Endometrial microvascular endothelial cells (primary cell): ENCODE measurements around the gene CCNL1. TPM values are rescaled to one million over a fixed set of nuclear protein-coding genes. Genes with fewer than 3 reads are reported as not detected.
"Not testable (repeated sequence)": the region's sequence is repeated elsewhere in the genome, so short reads cannot be mapped to it uniquely, and the experiment has no call there.

Experiments
- in situ Hi-C: cut with HindIII; loops from 2 replicates; pipeline ENCODE4 v1.10.0; 2017; ENCODE audit warnings: low sequenced_read_pairs, low pct_unique_long_range_greater_than_20kb; ENCODE audit errors: inconsistent ontology term
- total RNA-seq: library from RNA; depleted of rRNA; stranded (reverse); fragments of >200 nt; gene quantifications from one replicate; pipeline ENCODE4 v1.2.3, GENCODE V29; 2015; ENCODE audit errors: inconsistent ontology term

The CCNL1 gene
- total RNA-seq: 55.3 TPM

DNA sequence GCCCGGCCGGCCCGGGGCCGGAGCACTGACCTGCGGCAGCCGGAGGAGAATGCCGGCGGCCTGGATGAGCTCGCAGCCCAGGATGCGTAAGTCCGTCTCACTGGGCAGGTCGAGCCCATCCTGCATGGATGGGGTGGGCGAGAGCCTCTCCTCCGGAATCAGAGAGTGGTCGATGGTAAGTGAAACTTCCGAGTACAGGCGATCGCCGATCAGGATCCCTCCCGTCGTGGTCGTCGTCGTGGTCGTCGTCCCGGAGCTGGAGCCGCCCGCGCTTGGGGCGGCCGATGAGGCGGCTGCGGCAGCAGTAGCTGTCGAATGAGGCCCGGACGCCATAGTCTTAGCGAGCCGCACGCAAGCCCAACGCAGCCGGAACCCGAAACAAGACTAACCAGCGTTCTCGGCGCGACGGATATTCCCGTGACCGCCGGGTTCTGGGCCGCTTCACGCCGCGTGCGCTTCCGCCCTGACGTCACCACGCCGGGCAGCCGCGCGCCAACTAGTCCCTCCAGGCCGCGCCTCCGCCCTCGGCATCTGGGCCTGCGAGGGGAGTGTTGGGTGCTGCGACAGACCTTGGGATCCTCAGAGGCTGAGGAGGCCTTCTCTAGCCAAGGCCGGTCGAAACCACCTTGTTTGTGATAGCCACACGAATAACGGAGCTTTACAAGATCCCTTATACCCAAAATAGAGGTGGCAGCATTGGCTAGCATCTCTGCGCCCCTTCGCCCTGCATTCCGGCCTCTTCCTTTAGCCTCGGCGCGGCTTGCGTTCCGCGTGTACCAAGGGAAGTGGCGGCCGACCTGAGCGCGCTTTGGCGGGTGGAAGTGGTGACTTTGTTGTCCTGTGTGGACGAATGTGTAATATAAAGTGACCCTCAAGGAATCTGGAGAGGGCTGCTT, at the start of gene CCNL1:
Gene CCNL1 (minus strand): TSS at position 386 of the 896 bp plus-strand sequence. CDS start 53 bp downstream, at position 333.
- in situ Hi-C loops: no loop called here

DNA sequence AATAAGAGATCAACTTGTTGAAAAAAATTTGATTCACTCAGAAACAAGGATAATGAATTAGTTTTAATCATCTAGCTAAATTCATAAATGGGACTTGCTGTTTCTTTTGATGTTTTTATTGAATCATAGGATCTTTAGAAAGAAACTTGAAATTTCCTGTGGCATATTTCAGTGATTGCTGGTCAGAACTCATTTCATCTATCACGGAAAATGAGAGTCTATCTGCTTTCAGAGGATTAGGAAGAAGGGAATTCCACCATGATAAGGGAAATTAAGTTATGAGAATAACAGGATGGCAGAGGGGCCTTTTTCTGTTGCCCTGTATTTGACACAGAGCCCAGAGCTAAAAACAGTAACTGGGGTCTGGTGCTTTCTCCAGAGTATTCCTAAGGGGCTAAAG, 44.9 kb upstream of the CCNL1 start:
- in situ Hi-C loops: loop anchor here (25.0 kb wide), 1 partner anchor 282 kb away; no protein-coding TSS in a partner anchor

DNA sequence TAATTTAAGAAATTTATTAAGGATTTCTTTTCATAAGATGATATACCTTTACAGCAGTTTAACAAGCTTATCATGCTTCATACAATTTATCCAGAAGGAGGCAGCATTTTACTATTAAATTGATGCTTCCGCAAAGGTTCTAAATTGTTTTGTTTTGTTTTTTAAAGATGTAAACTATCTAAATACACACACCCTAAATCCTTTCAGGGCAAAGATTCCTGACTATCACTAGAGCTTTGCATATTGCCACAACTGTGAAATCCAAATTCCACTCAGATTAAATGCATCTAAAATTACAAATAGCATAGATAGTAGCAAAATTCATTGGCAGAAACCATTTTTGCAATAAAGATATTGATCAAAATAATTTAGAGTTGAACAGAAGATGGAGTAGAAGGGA, 44.5 kb upstream of the CCNL1 start:
- in situ Hi-C loops: loop anchor here (25.0 kb wide), 1 partner anchor 283 kb away; no protein-coding TSS in a partner anchor

DNA sequence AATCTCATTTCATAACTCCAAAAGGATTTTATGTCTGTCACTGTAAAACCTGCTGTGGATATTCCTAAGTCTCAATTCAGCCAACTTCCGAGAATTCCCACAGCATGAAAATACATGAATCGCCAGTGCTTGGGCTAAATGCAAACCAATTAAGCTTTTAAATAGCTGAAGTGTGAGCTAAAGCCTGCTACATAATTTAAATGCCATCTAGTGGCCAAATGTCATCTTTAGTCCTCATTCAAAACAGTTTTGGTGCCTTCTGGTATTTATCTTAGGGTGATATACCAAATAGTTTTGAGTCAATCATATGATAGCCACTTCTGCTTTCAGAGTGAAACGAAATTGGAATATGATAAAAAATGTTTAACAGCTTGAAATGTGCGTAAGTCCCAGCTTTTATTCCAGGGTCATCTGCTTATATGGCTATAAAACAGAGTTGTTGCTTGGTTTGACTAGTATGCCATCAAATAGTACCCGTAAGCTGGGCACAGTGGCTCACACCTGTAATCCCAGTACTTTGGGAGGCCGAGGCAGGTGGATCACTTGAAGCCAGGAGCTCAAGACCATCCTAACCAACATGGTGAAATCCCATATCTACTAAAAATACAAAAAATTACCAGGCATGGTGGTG, 41.8 kb upstream of the CCNL1 start:
- in situ Hi-C loops: loop anchor here (25.0 kb wide), 1 partner anchor 286 kb away; no protein-coding TSS in a partner anchor

DNA sequence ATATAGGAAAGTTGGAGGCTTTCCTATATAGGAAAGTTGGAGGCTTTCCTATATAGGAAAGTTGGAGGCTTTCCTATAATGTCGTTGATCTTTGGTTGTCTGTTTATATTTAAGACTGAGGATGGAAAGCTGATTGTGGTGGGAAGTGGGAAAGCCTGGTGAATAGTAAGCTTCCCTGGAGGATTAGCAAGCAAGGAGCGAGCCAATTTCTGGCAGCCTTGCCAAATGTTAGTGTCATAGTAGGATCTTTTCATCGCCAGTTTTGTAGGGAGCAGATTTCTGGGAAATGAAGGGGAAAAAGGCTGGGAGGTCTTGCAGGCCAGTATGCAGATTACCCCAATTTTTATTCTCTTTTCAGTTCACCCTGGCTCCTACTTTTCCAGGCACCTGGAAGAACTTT, 39.9 kb upstream of the CCNL1 start:
- in situ Hi-C loops: loop anchor here (25.0 kb wide), 1 partner anchor 287 kb away; no protein-coding TSS in a partner anchor

DNA sequence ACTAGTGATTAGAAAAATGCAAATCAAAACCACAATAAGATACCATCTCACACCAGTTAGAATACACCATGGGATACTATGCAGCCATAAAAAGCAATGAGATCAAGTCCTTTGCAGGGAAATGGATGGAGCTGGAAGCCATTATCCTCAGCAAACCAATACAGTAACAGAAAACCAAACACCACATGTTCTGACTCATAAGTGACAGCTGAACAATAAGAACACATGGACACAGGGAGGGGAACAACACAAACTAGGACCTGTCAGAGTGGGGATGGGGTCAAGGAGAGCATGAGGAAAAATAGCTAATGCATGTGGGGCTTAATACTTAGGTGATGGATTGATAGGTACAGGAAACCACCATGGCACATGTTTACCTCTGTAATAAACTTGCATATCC, 36.0 kb upstream of the CCNL1 start:
- in situ Hi-C loops: no loop called here

DNA sequence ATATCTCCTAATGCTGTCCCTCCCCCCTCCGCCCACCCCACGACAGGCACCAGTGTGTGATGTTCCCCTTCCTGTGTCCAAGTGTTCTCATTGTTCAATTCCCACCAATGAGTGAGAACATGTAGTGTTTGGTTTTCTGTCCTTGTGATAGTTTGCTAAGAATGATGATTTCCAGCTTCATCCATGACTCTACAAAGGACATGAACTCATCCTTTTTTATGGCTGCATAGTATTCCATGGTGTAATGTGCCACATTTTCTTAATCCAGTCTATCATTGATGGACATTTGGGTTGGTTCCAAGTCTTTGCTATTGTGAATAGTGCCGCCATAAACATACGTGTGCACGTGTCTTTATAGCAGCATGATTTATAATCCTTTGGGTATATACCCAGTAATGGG, 31.2 kb upstream of the CCNL1 start:
- in situ Hi-C loops: not testable (repeated sequence)

DNA sequence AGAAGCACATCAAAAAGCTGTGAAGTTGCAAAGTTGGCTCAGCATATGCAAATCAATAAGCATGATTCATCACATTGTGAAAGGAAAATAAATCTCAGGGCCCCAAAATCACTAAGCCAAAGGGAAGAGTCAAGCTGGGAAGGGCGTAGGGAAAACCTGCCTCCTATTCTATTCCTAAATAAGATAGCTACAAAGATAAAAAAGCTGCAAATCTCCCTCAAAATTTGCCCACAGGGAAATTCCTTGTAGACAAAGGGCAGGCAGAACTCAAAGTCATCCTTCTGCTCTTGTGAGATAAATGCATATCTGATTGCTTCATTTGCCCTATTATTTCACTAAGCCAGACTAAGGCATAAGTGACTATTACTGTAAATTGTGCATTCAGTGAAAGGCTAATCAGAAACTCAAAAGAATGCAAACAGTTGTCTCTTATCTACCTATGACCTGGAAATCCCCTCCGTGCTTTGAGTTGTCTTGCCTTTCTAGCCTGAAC, 30.5 kb upstream of the CCNL1 start:
- in situ Hi-C loops: no loop called here

DNA sequence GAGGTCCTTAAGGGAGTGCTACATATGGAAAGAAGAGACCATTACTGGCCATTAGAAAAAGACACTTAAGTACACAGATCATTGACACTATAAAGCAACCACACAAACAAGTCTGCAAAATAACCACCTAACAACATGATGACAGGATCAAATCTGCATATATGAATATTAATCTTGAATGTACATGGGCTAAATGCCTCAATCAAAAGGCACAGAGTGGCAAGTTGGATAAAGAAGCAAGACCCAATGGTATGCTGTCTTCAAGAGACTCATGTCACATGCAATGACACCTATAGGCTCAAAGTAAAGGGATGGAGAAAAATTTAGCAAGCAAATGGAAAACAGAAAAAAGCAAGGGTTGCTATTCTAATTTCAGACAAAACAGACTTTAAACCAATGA, 28.4 kb upstream of the CCNL1 start:
- in situ Hi-C loops: no loop called here

DNA sequence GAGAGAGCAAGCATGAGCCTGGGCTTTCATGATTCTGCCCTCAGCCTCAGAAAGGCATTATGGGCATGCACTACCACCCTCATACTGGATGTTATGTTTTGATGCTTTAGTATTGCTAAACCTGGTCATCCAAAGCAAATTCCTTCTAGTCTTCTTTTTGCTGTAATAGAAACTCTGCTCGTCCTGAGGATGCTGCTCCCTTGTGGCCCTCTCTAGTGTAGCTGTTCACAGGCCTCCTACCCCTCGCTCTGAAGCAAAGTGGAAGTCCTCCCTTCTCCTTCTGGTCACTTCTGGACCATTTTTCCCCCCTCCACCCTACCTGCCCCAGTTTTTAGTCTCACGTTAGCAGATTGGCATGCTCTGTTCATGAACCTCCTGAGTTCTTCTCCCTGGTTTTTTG, 22.9 kb upstream of the CCNL1 start:
- in situ Hi-C loops: no loop called here

DNA sequence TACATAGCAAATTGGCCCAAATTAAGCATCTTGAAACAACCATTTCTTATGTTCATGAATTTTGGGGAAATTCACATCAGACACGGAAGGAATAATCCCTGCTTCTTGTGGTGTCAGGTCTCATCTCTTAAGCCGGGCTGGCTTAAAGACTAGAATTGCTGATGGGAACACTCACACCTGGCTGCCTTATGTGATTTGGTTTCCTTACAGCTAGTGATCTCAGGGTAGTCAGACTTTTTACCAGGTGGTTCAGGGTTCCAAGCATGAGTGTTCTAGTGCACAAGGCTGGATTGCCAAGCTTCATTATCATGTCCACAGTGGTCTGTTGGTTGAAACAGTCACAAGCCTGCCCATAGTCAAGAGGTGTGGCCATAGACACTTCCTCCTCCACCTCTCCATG, 20.3 kb upstream of the CCNL1 start:
- in situ Hi-C loops: no loop called here

DNA sequence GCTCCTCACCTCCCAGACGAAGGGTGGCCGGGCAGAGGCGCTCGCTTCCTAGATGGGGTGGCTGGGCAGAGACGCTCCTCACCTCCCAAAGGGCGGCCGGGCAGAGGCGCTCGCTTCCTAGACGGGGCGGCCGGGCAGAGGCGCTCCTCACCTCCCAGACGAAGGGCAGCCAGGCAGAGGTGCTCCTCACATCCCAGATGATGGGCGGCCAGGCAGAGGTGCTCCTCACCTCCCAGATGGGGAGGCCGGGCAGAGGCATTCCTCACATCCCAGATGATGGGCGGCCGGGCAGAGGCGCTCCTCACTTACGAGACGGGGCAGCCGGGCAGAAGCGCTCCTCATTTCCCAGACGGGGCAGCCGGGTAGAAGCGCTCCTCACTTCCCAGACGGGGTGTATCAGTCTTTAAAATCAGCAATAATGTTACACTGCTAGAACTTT, 19.4 kb upstream of the CCNL1 start:
- in situ Hi-C loops: no loop called here

DNA sequence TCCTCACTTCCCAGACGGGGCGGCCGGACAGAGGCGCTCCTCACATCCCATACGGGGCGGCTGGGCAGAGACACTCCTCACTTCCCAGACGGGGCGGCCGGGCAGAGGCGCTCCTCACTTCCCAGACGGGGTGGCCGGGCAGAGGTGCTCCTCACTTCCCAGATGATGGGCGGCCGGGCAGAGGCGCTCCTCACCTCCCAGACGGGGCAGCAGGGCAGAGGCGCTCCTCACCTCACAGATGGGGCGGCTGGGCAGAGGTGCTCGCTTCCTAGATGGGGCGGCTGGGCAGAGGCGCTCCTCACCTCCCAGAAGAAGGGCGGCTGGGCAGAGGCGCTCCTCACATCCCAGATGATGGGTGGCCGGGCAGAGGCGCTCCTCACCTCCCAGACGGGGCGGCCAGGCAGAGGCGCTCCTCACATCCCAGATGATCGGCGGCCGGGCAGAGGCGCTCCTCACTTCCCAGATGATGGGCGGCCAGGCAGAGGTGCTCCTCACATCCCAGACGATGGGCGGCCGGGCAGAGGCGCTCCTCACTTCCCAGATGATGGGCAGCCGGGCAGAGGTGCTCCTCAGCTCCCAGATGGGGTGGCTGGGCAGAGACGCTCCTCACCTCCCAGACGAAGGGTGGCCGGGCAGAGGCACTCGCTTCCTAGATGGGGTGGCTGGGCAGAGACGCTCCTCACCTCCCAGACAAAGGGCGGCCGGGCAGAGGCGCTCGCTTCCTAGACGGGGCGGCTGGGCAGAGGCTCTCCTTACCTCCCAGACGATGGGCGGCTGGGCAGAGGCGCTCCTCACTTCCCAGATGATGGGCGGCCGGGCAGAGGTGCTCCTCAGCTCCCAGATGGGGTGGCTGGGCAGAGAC, 18.8 kb upstream of the CCNL1 start:
- in situ Hi-C loops: not testable (repeated sequence)

DNA sequence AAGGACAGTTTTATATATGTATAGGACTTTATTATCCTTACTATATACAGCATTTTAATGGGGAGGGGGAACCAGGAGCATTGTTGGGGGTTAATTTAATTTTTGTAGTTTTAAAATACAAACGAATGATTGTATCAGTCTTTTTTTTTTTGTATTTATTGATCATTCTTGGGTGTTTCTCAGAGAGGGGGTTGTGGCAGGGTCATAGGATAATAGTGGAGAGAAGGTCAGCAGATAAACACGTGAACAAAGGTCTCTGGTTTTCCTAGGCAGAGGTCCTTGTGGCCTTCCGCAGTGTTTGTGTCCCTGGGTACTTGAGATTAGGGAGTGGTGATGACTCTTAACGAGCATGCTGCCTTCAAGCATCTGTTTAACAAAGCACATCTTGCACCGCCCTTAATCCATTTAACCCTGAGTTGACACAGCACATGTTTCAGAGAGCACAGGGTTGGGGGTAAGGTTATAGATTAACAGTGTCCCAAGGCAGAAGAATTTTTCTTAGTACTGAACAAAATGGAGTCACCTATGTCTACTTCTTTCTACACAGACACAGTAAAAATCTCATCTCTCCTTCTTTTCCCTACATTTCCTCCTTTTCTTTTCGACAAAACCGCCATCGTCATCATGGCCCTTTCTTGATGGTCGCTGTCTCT, 18.0 kb upstream of the CCNL1 start:
- in situ Hi-C loops: not testable (repeated sequence)

DNA sequence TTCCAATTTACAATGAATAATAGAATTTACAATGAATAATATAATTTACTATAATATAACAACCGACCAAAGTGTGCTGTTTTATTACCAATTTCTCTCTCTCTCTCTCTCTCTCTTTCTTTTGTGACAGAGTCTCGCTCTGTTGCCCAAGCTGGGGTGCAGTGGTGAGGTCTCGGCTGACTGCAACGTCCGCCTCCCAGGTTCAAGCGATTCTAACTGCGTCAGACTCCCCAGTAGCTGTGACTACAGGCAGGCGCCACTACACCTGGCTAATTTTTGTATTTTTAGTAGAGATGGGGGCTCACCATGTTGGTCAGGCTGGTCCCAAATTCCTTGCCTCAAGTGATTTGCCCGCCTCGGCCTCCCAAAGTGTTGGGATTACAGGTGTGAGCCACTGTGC, 17.0 kb upstream of the CCNL1 start:
- in situ Hi-C loops: no loop called here

DNA sequence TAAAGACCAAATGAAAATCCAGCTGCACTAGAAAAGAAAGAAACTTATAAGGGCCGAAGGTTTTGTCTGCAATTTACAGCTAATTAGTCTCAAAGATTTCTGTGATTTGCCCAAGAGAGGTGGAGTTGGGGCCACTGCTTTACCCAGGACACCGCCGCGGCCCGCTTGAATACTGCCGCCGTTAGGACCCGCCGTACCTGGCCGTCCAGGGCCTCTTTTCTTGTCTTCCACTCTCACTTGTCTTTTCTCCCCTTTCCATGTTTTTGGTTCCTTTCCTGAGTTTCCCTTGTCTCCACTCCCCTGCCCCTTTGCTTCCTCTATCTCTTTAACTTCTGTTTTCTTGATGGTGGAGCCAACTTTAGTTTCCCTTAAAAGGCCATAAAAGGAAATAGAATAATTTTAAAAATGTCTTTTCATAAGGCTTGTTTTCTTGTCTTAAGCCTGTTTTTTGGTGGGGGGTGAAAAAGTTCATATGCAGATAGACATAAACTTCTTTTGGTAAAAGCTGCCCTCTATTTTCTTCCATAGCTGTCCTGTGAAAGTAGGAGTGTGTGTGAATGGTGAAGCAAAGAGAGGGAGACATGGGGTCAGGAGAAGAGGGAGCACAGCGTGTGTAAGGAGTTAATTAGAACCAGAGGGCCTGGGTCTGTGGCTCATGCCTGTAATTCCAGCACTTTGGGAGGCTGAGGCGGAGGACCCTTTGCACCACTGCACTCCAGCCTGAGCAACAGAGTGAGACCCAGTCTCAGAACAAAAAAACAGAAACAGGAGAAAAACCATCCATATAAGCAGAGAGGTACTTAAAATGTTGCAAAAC, 16.0 kb upstream of the CCNL1 start:
- in situ Hi-C loops: no loop called here

DNA sequence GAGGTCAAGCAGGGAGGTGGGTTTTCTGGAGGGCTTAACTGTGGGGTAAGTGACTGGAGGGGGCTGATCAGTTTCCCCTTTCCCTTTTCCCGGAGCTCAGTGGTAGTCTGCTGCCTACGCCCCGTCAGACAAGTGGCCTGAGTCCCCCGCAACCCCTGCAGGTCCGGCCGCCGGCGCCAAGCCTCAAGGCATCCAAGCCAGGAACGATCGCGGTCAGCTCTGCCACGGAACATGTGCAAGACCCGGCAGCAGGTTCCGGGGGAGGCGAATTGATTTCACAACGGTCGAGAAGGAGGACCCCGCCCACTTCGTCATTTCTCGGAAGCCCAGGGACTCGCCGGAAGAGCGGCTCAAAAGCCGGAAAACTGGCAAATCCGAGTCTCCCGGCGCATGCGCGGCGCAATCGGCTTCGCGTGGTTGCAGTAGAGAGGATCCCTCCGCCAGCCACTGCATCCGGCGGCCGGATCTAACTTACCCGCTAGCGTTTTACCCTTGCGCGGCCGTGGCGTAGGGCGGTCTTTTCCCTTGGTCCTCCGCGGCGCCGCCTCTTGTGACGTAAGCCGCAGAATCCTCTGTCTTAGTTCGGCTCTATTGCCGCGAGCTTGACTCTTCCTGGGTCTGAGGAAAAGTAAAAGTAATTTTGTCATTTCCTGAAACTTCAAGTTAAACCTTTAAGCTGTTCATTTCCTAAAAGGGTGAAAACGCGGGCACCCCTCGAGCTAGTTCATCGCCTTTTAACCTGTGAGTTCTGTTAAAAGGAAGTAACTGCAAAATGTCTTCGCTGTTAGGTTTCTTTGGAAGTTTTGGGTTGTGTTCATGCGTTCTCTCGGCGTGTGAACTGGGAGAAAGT, 14.9 kb upstream of the CCNL1 start:
- in situ Hi-C loops: no loop called here
